ENCODE results near the gene COQ2.
"Not testable (repeated sequence)": the region's sequence is repeated elsewhere in the genome, so short reads cannot be mapped to it uniquely, and the experiment has no call there.

COQ2 gene

DNA sequence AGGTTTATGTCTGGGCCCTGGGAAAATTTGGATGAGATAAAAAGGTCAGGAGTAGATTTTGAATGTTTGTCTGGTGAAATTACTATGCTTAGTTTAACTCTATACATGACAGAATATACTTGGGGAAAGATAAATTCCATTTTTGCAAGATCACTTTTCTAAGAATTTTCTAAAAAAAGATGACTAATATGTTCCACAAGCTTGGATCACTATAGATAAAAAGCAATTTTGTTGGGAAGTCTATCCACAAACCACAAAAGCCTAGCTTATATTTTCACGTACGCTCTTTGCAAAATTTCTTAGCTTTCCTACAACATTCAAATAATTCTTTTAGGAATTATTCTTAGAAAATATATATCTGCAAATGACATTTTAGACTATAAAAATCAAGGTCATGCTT, 20.6 kb upstream of the COQ2 start:
- TF ChIP-seq, protein P1, sequence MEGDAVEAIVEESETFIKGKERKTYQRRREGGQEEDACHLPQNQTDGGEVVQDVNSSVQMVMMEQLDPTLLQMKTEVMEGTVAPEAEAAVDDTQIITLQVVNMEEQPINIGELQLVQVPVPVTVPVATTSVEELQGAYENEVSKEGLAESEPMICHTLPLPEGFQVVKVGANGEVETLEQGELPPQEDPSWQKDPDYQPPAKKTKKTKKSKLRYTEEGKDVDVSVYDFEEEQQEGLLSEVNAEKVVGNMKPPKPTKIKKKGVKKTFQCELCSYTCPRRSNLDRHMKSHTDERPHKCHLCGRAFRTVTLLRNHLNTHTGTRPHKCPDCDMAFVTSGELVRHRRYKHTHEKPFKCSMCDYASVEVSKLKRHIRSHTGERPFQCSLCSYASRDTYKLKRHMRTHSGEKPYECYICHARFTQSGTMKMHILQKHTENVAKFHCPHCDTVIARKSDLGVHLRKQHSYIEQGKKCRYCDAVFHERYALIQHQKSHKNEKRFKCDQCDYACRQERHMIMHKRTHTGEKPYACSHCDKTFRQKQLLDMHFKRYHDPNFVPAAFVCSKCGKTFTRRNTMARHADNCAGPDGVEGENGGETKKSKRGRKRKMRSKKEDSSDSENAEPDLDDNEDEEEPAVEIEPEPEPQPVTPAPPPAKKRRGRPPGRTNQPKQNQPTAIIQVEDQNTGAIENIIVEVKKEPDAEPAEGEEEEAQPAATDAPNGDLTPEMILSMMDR (IDR thresholded peaks at IDR 0.05; ENCODE audit: borderline replicate concordance, insufficient read depth, low read depth, low read length) = no peak

DNA sequence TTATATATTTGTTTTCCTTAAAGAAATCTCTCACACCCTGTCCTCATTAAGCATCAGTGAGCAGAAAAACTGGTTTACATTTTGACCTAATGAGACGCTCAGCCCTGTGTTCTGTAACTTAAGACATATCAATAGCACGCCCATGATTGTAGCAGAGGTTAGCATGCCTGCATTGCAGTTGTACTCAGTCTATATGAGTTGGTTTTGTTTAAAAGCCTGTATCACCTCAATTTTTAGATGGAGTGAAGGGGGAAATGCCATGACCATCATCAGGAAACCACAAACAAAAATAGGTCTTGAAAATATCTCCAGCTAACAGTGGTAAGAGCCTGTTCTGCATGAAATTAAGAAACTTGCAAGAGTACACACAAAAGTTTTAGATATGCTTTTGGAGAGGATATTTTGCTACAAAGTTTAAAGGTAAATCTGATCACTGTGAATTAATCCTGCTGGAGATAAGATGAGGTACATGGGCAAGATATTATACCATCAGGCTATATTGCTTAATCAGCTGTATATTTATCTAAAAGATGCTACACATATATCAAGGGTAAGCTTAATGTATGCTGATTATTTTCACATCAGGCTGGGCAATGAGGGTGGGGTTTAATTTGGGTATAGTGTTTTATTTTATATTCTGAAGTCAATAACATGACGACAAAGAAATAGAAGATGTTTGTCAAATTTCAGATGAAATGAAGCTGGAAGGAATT, 13.1 kb upstream of the COQ2 start:
- TF ChIP-seq, protein P1 (IDR thresholded peaks at IDR 0.05; ENCODE audit: borderline replicate concordance, insufficient read depth, low read depth, low read length) = no peak
- no peak overlapping the region for H3K4me3 ChIP-seq (ENCODE audit: low read depth, low read length)

More for the DNA sequence above, 20.6 kb upstream of the COQ2 start:
- no peak overlapping the region for H3K4me3 ChIP-seq (ENCODE audit: low read depth, low read length)

DNA sequence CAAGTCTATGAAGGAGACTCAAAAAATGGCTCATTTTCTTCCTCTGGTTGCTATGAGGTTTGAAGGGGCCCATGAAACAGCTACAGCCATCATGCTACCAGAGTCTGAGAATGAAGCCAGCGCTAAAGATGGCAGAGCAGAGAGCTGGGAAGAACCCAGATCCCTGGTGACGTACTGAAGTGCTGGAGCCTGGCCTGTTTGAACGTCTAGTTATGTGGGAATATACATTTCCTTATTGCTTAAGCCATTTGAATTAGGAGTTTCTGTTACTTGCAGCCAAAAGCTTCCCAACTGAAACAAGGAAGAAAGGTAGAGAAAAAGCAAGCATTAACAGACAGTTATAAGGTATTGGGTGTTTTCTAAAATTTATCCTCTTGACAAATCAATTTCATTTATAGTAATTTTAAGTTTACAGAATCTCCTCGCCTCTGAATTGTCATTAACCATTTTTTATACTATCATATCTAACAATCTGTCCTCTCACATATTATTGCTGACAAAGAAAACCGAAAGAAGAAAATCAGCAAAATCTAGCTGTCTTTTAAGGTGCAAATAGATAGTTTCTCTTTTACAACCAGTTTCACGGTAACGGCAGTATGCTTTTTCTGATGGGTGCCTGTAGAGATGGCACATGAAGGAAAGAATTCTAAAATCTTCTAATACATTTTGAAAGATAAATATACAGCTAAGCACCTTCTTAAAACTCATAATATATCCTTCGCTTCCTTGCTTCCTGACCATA, 8.9 kb upstream of the COQ2 start:
- TF ChIP-seq, protein P1 (IDR thresholded peaks at IDR 0.05; ENCODE audit: borderline replicate concordance, insufficient read depth, low read depth, low read length) = no peak
- H3K4me3 ChIP-seq (ENCODE audit: low read depth, low read length) = no peak overlapping the region

DNA sequence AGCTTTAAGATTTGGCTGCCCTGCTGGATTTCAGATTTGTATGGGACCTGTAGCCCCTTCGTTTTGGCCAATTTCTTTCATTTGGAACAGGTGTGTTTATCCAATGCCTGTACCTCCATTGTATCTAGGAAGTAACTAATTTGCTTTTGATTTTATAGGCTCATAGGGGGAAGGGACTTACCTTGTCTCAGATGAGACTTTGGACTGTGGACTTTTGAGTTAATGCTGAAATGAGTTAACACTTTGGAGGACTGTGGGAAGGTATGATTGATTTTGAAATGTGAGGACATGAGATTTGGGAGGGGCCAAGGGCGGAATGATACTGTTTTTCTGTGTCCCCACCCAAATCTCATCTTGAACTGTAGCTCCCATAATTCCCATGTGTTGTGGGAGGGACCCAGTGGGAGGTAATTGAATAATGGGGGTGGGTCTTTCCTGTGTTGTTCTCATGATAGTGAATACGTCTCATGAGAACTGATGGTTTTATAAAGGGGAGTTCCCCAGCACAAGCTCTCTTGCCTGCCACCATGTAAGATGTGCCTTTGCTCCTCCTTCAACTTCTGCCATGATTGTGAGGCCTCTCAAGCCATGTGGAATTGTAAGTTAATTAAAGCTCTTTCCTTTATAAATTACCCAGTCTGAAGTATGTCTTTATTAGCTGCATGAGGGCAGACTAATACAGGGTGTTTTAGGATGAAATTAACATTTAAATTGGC, 5.6 kb upstream of the COQ2 start:
- not testable (repeated sequence) for H3K4me3 ChIP-seq (ENCODE audit: low read depth, low read length)

DNA sequence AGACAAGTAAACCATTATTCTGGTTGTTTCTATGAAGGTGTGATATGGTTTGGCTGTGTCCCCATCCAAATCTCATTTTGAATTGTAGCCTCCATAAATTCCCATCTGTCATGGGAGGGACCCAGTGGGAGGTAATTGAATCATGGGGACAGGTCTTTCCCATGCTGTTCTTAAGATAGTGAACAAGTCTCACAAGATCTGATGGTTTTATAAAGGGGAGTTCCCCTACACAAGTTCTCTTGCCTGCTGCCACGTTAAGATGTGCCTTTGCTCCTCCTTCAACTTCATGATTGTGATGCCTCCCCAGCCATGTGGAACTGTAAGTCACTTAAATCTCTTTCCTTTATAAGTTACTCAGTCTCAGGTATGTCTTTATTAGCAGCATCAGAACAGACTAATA, 3.8 kb upstream of the COQ2 start:
- not testable (repeated sequence) for H3K4me3 ChIP-seq (ENCODE audit: low read depth, low read length)

DNA sequence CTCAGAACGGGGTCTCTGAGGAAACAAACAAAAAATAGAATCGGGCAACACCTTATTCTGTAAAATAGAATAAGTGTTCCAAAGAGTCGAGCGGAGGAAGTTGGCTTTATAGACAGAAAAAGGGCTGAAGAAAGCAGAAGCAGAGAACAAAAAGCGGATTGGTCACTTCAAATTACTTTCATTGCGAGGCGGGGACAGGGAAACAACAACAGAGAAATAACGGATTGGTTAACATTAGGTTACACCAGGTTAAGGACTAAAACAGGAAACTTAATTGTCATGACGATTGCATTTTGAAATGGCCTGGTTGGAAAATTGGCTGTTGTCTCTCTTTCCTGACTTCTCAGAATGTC, 433 bp upstream of the COQ2 start:
- H3K4me3 ChIP-seq (ENCODE audit: low read depth, low read length) = peak overlapping the region; percentile 75
- TF ChIP-seq, protein P1 (IDR thresholded peaks at IDR 0.05; ENCODE audit: borderline replicate concordance, insufficient read depth, low read depth, low read length) = no peak

DNA sequence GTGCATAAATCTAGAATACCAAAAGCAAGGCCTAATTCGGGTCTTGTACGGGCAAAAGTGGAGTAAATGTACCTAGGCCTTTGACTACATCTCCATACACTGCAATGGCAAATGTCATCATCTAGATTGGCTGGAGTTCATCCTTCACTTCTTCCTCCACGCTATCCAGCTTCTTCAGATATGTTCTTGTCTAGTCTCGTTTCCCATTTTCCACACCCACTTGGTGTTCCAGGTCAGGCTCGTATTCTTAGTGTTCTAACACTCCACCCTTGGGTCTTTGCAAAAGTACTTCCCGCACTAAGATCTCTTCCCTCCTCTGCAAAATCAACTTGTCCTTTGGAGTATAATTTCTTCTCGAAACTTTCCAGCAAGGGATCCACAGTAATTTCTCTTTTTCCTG, 1.4 kb downstream of the COQ2 start:
- TF ChIP-seq, protein P1 (IDR thresholded peaks at IDR 0.05; ENCODE audit: borderline replicate concordance, insufficient read depth, low read depth, low read length) = no peak
- no peak overlapping the region for H3K4me3 ChIP-seq (ENCODE audit: low read depth, low read length)

DNA sequence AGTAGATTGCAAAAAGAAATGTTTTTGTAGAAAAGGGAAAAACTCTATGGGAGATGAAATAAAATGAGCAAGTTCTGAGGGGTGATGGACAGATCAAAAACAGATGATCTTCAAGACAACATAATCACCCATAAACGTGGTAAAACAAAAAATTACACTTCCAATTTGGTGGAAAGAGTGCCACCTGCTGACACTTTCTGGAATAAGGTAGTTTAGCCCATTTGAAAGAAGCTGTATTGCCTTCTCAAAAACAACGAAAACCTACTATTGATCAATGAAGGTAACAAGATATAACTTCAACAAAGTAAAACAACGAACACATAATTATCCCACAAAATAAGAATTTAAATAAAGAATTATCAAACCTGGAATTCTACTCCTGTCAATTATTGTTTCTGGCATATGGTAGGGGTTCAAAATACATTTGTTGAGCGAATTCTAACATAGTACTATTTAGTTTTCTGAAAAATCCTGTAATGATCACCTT, 2.5 kb downstream of the COQ2 start:
- no peak overlapping the region for H3K4me3 ChIP-seq (ENCODE audit: low read depth, low read length)
- TF ChIP-seq, protein P1 (IDR thresholded peaks at IDR 0.05; ENCODE audit: borderline replicate concordance, insufficient read depth, low read depth, low read length) = peak; percentile 54
